HEK293 (cell line): ENCODE data around the gene THSD7A.

Experiments
- CTCF ChIA-PET: fragments of 350-600 bp; formaldehyde crosslinking; extraction: SDS; loops from one replicate; lab custom pipeline; 2021; ENCODE audit warnings: antibody characterized with exemption; lab: Yijun Ruan, JAX
- POLR2A ChIA-PET: fragments of 300-600 bp; formaldehyde crosslinking; extraction: SDS; loops from one replicate; lab custom pipeline; 2020; ENCODE audit warnings: antibody characterized with exemption, inconsistent platforms; lab: Yijun Ruan, JAX
- H3K27ac ChIP-seq: fragments of 200-500 bp; sonication (Bioruptor generic); 2 replicates; pipeline ENCODE4 v1.5.1; 2014; ENCODE audit warnings: low read depth, low read length, control low read depth, inconsistent platforms; ENCODE audit errors: extremely low read depth
- H3K36me3 ChIP-seq, 2 experiments: fragments of 200-500 bp in 1 of 2; sonication (Bioruptor generic) in 1 of 2; 1 replicate in 1 of 2; 2 replicates in 1 of 2; pipeline ENCODE4 v1.5.1; 2014 to 2017; ENCODE audit warnings: inconsistent platforms in 2 of 2, low read length in 2 of 2; ENCODE audit not compliant: control insufficient read depth in 2 of 2, insufficient read depth in 1 of 2
- H3K4me1 ChIP-seq: fragments of 200-500 bp; sonication (Bioruptor generic); 2 replicates; pipeline ENCODE4 v1.5.1; 2014; ENCODE audit warnings: mild to moderate bottlenecking, low read length, inconsistent platforms; ENCODE audit not compliant: control insufficient read depth, insufficient read depth
- H3K4me3 ChIP-seq: 2 replicates; pipeline ENCODE4 v1.5.1; 2011; ENCODE audit warnings: low read depth, mild to moderate bottlenecking, control low read depth, low read length, moderate library complexity
- H3K9me3 ChIP-seq: fragments of 200-500 bp; sonication (Bioruptor generic); 2 replicates; pipeline ENCODE4 v1.5.1; 2014; ENCODE audit warnings: low read depth, low read length, inconsistent platforms; ENCODE audit not compliant: control insufficient read depth, insufficient read depth
- FEZF1 ChIP-seq: fragments of 450-650 bp; formaldehyde crosslinking; IDR thresholded peaks from 2 replicates; pipeline ENCODE4 v1.5.1; 2016; ENCODE audit warnings: missing biosample characterization, missing genetic modification characterization
- GFI1B ChIP-seq: fragments of 450-650 bp; formaldehyde crosslinking; IDR thresholded peaks from 2 replicates; pipeline ENCODE4 v1.5.1; 2016; ENCODE audit warnings: missing biosample characterization, missing genetic modification characterization
- HOXC10 ChIP-seq: sonication (generic); formaldehyde crosslinking; IDR thresholded peaks from 2 replicates; pipeline ENCODE4 v1.8.1; 2023; ENCODE audit warnings: mild to moderate bottlenecking, missing genetic modification reagents
- KLF9 ChIP-seq: fragments of 450-650 bp; formaldehyde crosslinking; IDR thresholded peaks from 2 replicates; pipeline ENCODE4 v1.5.1; 2016; ENCODE audit warnings: missing biosample characterization, missing genetic modification characterization, low read depth
- MEIS1 ChIP-seq: sonication (generic); formaldehyde crosslinking; IDR thresholded peaks from 2 replicates; pipeline ENCODE4 v1.8.1; 2022; ENCODE audit warnings: missing genetic modification reagents, mild to moderate bottlenecking, borderline replicate concordance
- SALL2 ChIP-seq: fragments of 450-650 bp; formaldehyde crosslinking; IDR thresholded peaks from 2 replicates; pipeline ENCODE4 v1.5.0; 2017; ENCODE audit warnings: missing biosample characterization, mild to moderate bottlenecking, missing genetic modification characterization, borderline replicate concordance
- SETDB1 ChIP-seq: IDR thresholded peaks from one replicate; pipeline ENCODE4 v1.6.1; 2017; ENCODE audit warnings: mild to moderate bottlenecking, low read length, moderate library complexity, mixed read lengths; ENCODE audit not compliant: insufficient read length
- WT1 ChIP-seq: fragments of 450-650 bp; formaldehyde crosslinking; IDR thresholded peaks from 2 replicates; pipeline ENCODE4 v1.5.1; 2016; ENCODE audit warnings: missing biosample characterization, missing genetic modification characterization
- ZBTB11 ChIP-seq: fragments of 450-650 bp; formaldehyde crosslinking; conservative IDR thresholded peaks from 2 replicates; pipeline ENCODE4 v1.5.1; 2016; ENCODE audit warnings: low read depth, missing biosample characterization, missing genetic modification characterization
- ZNF133 ChIP-seq: fragments of 450-650 bp; formaldehyde crosslinking; IDR thresholded peaks from 2 replicates; pipeline ENCODE4 v1.5.1; 2016; ENCODE audit warnings: missing biosample characterization, missing genetic modification characterization
- ZNF202 ChIP-seq: fragments of 450-650 bp; formaldehyde crosslinking; IDR thresholded peaks from 2 replicates; pipeline ENCODE4 v1.5.1; 2016; ENCODE audit warnings: missing biosample characterization, missing genetic modification characterization, borderline replicate concordance
- ZNF266 ChIP-seq: fragments of 450-650 bp; formaldehyde crosslinking; IDR thresholded peaks from 2 replicates; pipeline ENCODE4 v1.5.1; 2016; ENCODE audit warnings: missing biosample characterization, missing genetic modification characterization, low read depth
- ZNF292 ChIP-seq: fragments of 450-650 bp; formaldehyde crosslinking; IDR thresholded peaks from 2 replicates; pipeline ENCODE4 v1.5.1; 2016; ENCODE audit warnings: low read depth, missing biosample characterization, missing genetic modification characterization, borderline replicate concordance
- ZNF398 ChIP-seq: fragments of 450-650 bp; formaldehyde crosslinking; IDR thresholded peaks from 2 replicates; pipeline ENCODE4 v1.5.1; 2017; ENCODE audit warnings: missing biosample characterization, missing genetic modification characterization
- ZNF501 ChIP-seq: fragments of 450-650 bp; formaldehyde crosslinking; IDR thresholded peaks from 2 replicates; pipeline ENCODE4 v1.5.1; 2016; ENCODE audit warnings: missing biosample characterization, missing genetic modification characterization
- ZNF621 ChIP-seq: fragments of 450-650 bp; formaldehyde crosslinking; IDR thresholded peaks from 2 replicates; pipeline ENCODE4 v1.5.1; 2017; ENCODE audit warnings: missing biosample characterization, missing genetic modification characterization
- ZNF747 ChIP-seq: fragments of 450-650 bp; formaldehyde crosslinking; IDR thresholded peaks from 2 replicates; pipeline ENCODE4 v1.5.1; 2016; ENCODE audit warnings: missing biosample characterization, missing genetic modification characterization
- ZNF76 ChIP-seq: fragments of 450-650 bp; formaldehyde crosslinking; IDR thresholded peaks from 2 replicates; pipeline ENCODE4; 2016; ENCODE audit warnings: low read depth, missing biosample characterization, missing genetic modification characterization, borderline replicate concordance
- ZNF785 ChIP-seq: fragments of 450-650 bp; formaldehyde crosslinking; IDR thresholded peaks from 2 replicates; pipeline ENCODE4 v1.5.1; 2016; ENCODE audit warnings: missing biosample characterization, missing genetic modification characterization
- ZNF791 ChIP-seq: fragments of 450-650 bp; formaldehyde crosslinking; IDR thresholded peaks from 2 replicates; pipeline ENCODE4 v1.5.1; 2016; ENCODE audit warnings: missing biosample characterization, missing genetic modification characterization
- ZSCAN30 ChIP-seq: fragments of 450-650 bp; IDR thresholded peaks from 2 replicates; pipeline ENCODE4 v1.5.1; 2018; ENCODE audit warnings: missing biosample characterization, mild to moderate bottlenecking, missing genetic modification characterization, moderate library complexity
- TF ChIP-seq, protein P1 (sequence below): fragments of 450-650 bp; formaldehyde crosslinking; IDR thresholded peaks from 2 replicates; pipeline ENCODE4 v1.5.1; 2016; ENCODE audit warnings: missing biosample characterization, missing genetic modification characterization
- TF ChIP-seq, protein P2 (sequence below): fragments of 450-650 bp; formaldehyde crosslinking; IDR thresholded peaks from 2 replicates; pipeline ENCODE4 v1.5.1; 2017; ENCODE audit warnings: missing biosample characterization, missing genetic modification characterization
- TF ChIP-seq, protein P3 (sequence below): fragments of 450-650 bp; formaldehyde crosslinking; IDR thresholded peaks from 2 replicates; pipeline ENCODE4 v1.5.1; 2017; ENCODE audit warnings: missing biosample characterization, missing genetic modification characterization
- TF ChIP-seq, protein P4 (sequence below): fragments of 450-650 bp; formaldehyde crosslinking; IDR thresholded peaks from 2 replicates; pipeline ENCODE4 v1.5.1; 2016; ENCODE audit warnings: missing biosample characterization, missing genetic modification characterization, low read depth

THSD7A gene

DNA sequence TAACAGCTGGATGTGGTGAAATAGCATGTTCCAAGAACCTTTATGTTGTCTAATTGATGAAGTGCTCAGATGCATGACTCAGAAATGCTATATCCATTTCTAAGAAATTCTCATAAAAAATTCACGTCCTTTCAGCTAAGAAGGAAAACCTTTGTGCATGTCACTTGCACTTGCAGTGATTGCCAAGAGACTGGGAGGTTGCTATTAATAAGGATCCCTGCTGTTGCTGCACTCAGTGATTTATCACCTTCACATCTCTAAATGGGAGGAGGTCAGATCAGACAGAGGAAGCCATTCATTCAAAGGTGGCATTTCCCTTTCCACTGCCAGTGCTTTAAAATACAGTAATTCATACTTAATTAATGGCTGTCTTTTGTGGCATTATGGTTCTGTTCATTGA is 89.5 kb downstream of the THSD7A start:
- Histone ChIP-seq H3K9me3 (no peaks in the 10 kb centered on the region; the same call in 1 of the 2 replicates), H3K4me3 (no peak overlapping the region), H3K4me1 (peaks cover 10% of the 10 kb centered on the region), H3K36me3 (no peaks in the 10 kb centered on the region), H3K27ac (no peak overlapping the region)
- CTCF ChIA-PET = no interaction called here
- POLR2A ChIA-PET = no interaction called here
- TF ChIP-seq, protein P1, sequence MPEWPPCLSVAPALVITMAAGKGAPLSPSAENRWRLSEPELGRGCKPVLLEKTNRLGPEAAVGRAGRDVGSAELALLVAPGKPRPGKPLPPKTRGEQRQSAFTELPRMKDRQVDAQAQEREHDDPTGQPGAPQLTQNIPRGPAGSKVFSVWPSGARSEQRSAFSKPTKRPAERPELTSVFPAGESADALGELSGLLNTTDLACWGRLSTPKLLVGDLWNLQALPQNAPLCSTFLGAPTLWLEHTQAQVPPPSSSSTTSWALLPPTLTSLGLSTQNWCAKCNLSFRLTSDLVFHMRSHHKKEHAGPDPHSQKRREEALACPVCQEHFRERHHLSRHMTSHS = no peak
- TF ChIP-seq MEIS1 (0 out of 2 replicates have a peak, but pooled peaks have one; percentile 42), WT1 (tag by site-specific recombination) (peak; percentile 41; the same call in 1 of the 2 replicates), SETDB1 (no peak), FEZF1 (tag by site-specific recombination) (peak; percentile 21; the same call in 1 of the 2 replicates)
- TF ChIP-seq, protein P2, sequence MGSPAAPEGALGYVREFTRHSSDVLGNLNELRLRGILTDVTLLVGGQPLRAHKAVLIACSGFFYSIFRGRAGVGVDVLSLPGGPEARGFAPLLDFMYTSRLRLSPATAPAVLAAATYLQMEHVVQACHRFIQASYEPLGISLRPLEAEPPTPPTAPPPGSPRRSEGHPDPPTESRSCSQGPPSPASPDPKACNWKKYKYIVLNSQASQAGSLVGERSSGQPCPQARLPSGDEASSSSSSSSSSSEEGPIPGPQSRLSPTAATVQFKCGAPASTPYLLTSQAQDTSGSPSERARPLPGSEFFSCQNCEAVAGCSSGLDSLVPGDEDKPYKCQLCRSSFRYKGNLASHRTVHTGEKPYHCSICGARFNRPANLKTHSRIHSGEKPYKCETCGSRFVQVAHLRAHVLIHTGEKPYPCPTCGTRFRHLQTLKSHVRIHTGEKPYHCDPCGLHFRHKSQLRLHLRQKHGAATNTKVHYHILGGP (tag by site-specific recombination) = no peak

GRCh38 chr7:11737723-11738122 is 94.3 kb downstream of the THSD7A start:
- no peaks in the 10 kb centered on the region for H3K36me3 ChIP-seq
- ChIA-PET POLR2A (no interaction called here), CTCF (no interaction called here)
- TF ChIP-seq ZBTB11 (tag by site-specific recombination) (no peak), ZNF791 (tag by site-specific recombination) (no peak), ZSCAN30 (tag by site-specific recombination) (no peak), KLF9 (tag by site-specific recombination) (no peak), ZNF76 (tag by site-specific recombination) (no peak), ZNF785 (tag by site-specific recombination) (no peak), ZNF747 (tag by site-specific recombination) (no peak), ZNF501 (tag by site-specific recombination) (no peak), ZNF398 (tag by site-specific recombination) (no peak), GFI1B (tag by site-specific recombination) (no peak), HOXC10 (no peak), SALL2 (tag by site-specific recombination) (no peak), ZNF133 (tag by site-specific recombination) (no peak), ZNF621 (tag by site-specific recombination) (no peak), ZNF202 (tag by site-specific recombination) (no peak), ZNF266 (tag by site-specific recombination) (no peak), ZNF292 (tag by site-specific recombination) (no peak)
- TF ChIP-seq, protein P3, sequence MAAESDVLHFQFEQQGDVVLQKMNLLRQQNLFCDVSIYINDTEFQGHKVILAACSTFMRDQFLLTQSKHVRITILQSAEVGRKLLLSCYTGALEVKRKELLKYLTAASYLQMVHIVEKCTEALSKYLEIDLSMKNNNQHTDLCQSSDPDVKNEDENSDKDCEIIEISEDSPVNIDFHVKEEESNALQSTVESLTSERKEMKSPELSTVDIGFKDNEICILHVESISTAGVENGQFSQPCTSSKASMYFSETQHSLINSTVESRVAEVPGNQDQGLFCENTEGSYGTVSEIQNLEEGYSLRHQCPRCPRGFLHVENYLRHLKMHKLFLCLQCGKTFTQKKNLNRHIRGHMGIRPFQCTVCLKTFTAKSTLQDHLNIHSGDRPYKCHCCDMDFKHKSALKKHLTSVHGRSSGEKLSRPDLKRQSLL (tag by site-specific recombination) = no peak
- TF ChIP-seq, protein P4, sequence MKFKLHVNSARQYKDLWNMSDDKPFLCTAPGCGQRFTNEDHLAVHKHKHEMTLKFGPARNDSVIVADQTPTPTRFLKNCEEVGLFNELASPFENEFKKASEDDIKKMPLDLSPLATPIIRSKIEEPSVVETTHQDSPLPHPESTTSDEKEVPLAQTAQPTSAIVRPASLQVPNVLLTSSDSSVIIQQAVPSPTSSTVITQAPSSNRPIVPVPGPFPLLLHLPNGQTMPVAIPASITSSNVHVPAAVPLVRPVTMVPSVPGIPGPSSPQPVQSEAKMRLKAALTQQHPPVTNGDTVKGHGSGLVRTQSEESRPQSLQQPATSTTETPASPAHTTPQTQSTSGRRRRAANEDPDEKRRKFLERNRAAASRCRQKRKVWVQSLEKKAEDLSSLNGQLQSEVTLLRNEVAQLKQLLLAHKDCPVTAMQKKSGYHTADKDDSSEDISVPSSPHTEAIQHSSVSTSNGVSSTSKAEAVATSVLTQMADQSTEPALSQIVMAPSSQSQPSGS (tag by site-specific recombination) = no peak
- no peak overlapping the region for H3K27ac ChIP-seq
- no peak overlapping the region for H3K4me3 ChIP-seq
- H3K4me1 ChIP-seq = peaks cover 4% of the 10 kb centered on the region
- no peaks in the 10 kb centered on the region for H3K9me3 ChIP-seq
